Stimulated activated CD4-positive, alpha-beta T cell treated with anti-CD3 and anti-CD28 coated beads, Interleukin-4, amount 100 ng/mL, for 24 hours (primary cell): ENCODE measurements around the gene STARD10.

ENCODE experiments used
- DNase-seq: peaks from one replicate; pipeline ENCODE4 v3.0.0-alpha.2; 2020

Gene STARD10

DNA sequence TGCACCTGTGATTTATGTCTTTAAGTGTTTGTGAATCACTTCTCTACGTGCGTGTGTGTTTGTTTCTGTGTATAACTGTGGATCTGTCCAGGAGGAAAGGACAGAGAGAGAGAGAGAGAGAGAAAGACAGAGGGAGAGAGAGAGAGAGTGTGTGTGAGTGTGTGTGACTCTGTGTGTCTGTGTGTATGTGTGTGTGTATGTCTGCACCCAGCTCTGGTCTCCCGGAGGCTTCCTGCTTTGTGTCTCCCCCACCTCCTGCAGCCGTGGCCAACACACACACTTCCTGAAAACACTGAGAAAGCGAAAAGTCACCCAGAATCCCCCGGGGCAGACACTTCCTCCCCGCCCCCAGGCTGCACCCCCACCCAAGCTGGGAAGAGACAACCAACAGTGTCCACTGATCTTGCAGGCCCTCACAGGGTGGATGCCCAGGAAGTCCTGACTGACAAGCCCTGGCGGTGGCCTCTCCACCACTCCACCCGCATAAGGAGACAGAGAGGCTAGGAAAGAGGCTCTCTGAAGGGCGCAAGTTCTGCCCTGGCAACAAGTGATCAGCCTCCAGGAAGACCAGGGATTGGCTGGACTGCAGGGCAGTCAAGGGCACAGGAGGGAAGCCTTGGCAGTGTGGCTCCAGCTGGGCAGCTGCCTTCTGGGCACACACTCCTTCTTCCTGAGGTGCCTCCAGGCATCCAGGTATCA, 71.6 kb downstream of the STARD10 start:
- DNase-seq: peak; percentile 85

DNA sequence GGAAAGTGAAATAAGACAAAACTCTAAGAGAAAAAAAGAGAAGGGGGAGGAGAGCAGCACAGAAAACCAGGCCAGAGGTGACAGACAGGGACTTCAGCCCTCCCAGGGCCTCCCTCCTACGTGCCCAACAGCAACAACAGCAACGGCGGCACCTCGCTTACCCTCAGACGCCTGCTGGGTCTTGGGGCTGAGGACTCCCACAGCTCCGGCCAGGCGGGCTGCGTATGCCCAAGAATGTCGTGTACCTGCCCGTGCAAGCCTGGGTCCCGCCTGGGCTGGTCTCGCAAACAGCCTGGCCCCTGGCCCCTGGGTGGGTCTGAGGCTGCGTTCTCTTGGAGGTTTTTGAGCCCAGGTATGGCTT, 72.2 kb downstream of the STARD10 start:
- DNase-seq: peak; percentile 35

DNA sequence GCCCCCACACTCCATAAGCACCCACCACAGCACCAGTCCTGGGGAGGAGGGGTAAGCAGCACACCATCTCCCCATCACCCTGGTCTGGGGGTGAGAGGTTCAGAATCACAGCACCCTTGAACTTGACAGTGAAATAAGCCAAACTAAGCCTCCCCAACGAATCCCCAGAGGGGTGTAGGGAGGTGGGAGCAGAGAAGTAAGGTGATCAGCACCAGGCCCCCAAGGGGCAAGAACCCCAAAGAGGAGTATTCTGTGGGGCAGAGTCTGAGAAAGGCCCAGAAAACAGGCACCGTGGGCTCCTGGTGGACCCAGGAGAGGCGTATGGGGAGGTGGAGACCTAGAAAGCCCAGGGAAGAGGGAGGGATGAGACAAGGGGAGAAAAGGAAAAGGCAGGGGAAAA, 72.6 kb downstream of the STARD10 start:
- DNase-seq: no peak

DNA sequence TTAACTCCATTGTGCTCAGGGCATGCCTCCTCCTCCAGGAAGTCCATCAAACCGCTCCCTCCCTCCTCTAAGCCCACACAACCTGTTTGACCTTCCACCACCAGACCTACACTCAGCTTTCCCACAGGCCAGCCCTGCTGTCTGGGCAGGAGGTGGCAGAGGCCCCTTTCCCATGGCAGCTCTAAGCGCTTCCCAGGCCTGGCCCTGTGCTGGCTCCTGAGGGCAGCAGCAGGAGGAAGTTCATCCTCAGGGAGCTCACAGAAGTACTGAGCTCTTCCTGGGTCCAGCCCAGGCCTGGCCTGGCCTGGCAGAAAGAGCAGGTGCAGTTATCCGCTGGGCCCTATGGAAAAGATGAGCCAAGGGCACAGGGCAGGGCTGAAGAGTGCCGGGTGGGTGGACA, 73.1 kb downstream of the STARD10 start:
- DNase-seq: no peak

DNA sequence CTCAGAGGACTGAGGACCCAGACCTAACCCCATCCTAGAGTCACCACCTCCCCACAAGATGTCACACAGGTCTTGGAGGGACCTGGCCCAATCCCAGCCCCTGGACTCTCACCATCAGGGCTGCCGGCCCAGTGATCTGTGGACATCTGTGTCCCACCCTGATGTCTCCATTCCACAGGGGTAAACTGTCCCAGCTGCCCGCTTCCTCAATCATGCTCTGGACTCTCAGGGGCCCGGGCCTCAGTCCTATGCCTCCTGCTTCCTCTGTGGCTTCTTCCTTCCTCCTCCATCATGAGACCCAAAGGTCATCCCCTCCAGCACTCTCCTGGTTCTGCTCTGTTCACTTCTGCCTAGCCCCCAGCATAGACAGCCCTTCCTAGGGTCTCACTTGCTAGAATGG, 73.8 kb downstream of the STARD10 start:
- no peak for DNase-seq

DNA sequence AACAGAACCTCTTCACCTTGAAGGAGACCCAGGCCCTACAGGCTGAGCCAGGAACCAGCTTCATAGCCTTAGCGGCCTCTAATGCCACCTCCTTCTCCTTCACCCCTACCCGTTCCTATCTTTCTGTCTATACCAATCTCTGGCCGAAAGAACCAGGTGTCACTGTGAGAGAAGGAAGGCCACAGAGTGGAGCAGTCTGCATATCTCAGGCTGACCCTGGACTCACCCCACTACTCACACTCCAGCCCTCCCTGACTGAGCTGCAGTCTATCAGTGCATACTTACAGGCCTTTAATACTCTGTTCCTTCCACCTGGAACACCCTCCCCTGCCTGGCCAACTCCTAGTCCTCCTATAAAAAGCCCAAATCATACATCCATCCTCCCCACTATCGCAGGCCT, 74.3 kb downstream of the STARD10 start:
- no peak for DNase-seq

DNA sequence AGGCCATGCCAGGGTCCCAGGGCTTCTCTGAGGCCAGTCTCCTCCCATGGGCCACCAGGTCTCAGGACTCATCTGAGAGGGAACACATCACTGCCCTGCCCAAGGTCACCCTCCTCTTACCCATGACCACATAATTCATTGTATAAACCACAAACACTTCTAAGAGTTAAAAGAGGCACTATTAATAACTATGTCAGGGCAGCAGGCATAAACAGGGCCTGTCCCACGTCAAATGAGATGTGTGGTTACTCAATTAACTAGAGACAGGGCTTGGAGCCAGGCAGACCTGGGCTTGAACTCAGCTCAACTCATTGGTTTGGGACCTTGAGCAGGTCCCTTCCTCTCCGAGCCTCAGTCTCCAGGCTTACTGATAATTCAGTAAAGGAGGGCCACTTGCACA, 74.7 kb downstream of the STARD10 start:
- DNase-seq: no peak

DNA sequence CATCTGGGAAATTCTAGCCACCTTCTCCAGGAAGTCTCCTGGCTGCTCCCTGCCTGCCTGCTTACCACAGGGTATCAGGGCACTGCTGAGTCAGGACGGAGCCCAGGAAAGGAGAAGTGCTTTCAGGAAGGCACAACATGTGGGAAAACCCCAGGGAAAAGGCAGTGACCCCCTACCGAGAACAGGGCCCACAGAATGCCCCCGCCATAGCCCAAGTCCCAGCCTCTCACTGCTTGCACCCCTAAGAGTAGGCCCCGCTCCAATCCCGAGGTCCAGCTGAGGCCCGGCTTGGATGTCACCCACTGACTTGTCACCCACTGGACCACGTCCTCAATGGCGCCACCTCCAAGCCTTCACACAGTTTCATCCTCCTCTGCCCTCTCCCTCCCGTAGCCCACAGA, 75.7 kb downstream of the STARD10 start:
- no peak for DNase-seq

DNA sequence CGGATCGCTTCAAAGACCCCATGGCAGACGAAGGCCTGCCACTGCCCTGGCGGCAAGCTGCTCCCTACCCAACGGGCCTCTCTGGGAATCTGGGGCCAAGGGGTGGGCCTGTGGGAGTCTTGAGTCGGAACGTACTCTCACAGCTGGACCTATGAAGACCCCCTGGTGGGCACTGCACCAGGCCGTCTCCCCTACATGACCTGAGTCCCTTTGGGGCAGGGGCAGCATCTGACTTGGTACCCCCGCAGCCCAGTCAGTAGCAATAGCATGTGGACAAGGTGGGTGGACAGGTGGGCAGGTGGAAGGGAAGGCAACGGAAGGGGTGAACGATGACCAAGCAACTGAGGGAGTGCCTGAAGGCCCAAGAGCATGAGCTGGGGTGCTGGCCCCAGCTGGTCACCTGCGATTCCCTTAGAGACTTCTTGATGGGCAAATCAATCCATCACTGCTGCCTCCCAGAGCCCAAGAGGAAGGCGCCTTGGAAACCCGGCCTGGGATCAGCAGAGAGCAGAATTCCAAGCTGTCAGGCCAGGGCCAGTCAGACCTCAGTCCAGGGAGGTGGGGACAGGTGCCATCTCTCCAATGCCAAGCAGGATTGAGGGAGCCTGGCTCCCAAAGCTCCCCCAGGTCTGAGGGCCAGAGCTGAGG, 76.9 kb downstream of the STARD10 start:
- DNase-seq: no peak

DNA sequence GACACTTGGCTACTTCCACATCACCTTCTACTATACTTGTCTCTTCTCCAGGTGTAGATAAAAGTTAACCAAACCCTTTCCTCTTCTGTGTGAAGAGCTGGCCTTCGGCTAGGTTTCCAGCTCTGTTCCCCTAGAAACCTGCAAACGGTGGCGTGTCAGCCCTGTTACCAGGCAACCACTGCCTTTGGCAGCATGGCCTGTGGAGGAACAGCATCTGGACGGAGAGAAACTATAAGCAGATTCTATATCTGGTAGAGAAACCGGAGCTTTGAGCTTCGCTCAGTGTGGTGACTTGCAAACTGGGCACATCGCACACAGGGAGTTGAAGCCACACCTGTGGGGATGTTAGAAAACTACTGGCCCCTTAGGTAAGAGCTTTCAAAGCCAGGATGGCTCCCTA, 77.6 kb downstream of the STARD10 start:
- no peak for DNase-seq

DNA sequence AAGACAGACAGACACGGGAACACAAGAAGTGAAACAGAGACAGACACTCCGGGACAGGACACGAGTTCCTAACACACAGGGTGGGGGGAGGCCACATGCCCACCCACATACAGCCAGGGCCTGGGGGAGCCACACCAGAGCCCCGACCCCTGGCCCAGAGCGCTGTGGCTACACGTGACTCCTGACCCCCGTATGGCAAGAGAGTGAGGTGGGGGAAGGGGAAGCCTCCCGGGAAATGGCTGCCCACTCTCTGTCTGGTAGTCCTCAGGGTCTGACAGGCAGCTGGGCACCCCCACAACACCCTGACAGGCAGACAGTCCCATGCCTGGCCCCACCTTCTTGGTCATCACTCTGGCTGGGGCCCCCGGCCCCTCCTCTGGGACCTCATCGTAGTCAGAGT, 81.0 kb downstream of the STARD10 start:
- DNase-seq: no peak

DNA sequence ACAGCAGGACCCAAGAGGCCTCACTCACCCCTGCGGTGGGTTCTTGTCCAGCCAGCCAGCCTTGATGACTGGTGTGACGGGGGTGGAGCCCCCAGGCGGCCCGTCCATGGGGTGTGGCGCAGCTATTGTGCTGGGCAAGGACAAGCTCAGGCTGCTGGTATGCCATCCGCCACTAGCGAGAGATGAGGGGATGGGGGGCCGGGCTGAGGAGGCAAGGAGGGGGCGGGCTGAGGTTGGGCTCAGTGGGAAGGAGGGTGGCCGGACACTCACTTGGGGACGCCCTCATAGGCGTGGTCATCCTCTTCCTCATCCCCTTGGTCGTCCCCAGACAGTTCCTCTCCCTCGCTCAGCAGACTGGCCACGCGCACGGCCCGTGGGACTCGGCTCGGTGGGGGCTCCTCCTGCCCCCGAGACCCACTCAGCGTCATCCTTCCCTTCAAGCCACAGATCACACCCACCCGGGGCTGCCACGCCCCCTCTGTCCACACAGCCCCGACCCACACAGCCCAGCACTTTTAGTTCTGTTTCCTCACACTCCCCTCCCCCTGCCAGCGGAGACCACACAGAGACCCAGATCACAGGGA, 81.6 kb downstream of the STARD10 start:
- DNase-seq: no peak

DNA sequence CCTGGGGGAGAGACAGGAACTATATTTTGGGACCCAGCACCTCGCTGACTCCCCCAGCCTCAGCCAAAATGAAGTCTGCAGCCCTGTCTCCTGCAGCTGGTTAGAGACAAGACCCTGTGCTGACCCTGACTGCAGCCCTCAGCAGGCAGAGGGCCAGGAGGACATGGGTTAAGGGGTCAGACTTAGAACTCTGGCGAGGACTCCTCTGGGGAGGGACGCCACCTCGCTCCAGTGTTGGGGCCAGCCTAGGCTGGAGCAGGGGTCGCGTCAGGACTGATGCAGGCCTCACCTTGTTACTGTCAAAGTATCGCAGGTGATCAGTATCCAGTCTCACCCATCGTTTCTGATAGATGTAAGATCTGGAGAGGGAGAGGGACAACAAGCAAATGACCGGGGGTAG, 82.7 kb downstream of the STARD10 start:
- no peak for DNase-seq

DNA sequence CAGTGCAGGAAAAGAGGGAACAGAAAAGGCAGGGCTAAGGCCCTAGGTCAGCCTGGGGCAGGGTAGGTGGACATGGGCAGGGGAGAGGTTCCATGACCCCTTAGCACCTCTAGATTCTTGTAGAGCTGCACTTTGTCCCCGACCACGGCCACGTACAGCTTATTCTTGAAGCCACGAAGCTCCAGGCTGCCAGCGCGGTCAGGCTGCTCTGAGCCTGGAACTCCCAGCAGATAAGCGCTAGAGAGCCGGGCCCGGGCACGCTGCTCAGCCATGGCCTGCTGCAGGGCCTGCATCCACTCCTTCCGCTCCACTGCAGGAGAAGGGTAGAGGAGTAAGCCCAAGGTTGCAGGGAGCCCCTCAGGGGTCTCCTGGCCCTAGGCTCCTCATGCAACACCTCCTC, 83.6 kb downstream of the STARD10 start:
- no peak for DNase-seq

DNA sequence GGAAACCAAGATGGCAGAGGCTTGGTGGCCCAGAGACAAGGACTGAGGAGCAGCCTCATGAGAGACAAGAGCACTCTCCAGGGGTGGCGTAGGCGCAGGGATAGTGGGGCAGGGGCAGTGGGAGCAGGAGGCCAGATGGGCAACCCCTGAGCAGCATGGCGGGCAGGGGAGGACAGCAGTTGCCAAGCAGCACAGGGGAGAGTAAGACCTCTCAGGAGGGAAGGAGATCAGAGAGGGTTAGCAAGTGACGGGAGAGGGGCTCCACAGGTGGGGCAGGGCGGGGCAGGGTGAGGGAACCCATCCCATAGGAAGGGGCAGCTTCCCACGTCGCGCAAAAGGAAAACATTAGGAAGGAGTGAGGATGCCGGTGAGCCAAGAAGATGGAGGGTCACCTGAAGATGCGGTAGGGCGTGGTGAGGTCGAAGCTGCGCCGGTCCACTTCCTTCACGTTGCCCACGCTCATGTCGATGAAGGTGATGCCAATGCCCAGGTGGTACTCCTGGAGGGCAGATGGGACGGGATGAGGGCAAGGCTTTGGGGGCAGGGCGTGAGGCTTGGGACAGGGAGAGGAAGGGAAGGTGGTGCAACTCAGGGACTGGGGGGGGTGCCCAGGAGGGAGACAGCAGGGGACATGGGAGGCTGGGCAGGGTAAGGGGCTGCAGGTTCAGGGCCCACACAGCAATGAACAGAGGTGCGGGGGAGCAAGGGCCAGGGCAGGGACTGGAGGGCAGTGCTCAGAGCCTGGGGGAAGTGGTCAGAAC, 84.2 kb downstream of the STARD10 start:
- DNase-seq: no peak

DNA sequence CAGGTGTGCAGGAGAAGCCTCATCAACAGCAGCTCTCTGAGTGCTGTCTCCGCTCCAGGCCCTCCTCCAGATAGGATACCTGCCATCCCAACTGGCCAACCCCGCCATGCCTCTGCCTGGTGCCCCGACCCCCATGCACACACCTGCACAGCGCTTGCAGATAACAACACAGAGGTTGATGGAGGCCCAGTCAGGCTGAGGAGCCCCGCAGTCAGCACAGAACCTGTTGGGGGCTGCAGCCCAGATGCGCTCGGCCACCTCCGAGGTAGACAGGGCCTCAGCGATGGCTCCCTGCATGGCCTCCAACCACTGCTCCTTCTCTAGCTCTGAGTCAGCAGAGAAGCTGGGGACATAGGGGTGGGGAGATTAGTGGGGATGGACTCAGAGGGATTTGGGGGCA, 86.8 kb downstream of the STARD10 start:
- no peak for DNase-seq

DNA sequence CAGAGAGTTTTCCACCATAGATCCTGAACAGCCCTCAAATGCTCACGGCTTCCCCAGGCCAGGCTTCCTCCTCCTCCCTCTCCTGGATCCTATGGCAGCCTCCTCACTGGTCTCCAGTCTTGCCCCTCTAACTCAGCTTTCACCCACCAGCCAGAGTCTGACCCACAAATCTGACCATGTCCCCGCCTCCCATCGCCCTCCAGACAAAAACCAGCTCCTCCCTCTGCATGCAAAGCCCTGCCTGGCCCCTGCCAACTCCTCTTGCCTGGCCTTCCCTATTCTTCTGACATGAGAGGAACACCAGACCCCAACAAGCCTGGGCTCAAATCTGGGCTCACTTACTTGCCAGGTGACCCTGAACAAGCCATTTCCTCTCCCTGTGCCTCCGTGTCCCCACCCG, 87.3 kb downstream of the STARD10 start:
- no peak for DNase-seq

DNA sequence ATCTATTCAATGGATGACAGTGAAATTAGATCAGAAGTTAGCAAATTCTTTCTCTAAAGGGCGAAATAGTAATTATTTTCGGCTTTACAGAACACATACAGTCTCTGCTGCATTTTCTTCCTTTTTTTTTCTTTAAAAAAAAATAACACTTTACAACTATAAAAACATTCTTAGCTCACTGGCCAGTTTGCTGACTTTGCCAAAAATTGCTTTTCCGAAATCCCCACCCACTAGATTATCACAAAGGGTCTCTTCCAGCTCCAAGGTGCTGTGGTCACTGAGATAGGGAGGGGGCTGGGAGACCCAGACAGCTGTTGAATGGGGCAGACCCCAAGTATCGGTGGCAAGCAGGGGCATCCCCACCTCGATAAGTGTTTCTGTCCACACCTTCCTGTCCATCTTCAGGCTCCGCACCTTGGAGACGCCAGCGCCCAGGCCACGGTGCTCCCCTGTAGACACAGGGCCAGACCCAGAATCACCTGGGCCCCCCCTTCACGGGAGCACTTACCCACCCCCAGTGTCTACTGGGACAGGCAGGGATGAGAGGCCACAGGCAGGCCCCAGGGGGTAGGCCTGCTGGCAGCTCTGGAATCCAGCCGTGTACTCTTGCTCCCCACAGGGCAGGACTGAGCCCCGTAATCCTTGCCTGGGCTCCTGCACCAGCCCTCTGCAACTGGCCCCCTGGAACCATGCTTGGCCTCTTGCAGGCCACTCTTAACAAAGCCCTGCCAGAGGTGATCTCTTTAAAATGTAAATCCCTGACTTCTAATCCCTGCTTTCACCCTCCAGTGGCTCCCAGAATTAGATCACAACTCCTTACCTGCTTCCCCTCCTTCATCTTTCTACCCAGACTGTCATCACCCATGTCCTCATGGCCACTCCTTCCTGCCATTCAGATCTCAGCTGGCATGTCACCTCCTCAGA, 88.1 kb downstream of the STARD10 start:
- no peak for DNase-seq

DNA sequence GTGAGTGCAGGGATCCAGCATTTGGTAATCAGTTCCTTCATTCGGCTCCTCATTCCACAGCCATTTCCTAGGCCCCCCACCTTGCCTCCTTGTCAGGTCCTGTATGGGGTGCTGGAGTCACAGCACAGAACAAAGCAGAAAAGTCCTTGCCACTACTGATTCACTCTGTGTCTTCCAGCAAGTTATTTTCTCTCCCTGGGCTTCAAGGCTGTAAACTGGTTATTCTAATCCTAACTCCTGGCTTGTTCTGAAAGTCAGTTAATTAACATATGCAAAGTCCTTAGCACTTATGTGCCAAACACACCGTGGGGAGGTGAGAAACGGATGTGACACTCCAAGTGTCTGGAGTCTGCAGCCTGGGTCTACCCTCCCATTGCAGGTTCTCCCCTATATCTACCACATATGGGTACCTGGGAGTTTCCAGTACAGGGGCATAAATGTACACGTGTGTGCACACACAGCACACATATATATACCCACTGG, 89.0 kb downstream of the STARD10 start:
- no peak for DNase-seq
